VCaP (cell line): ENCODE data around the gene WWC2.

ENCODE experiments used
- H3K27ac ChIP-seq: fragments of 450-650 bp; 2 replicates; pipeline ENCODE4 v1.5.1; 2017
- TF ChIP-seq, protein P1 (sequence below): fragments of 450-650 bp; conservative IDR thresholded peaks from 2 replicates; pipeline ENCODE4 v1.5.1; 2017; ENCODE audit warnings: mild to moderate bottlenecking, moderate library complexity

The WWC2 gene

DNA sequence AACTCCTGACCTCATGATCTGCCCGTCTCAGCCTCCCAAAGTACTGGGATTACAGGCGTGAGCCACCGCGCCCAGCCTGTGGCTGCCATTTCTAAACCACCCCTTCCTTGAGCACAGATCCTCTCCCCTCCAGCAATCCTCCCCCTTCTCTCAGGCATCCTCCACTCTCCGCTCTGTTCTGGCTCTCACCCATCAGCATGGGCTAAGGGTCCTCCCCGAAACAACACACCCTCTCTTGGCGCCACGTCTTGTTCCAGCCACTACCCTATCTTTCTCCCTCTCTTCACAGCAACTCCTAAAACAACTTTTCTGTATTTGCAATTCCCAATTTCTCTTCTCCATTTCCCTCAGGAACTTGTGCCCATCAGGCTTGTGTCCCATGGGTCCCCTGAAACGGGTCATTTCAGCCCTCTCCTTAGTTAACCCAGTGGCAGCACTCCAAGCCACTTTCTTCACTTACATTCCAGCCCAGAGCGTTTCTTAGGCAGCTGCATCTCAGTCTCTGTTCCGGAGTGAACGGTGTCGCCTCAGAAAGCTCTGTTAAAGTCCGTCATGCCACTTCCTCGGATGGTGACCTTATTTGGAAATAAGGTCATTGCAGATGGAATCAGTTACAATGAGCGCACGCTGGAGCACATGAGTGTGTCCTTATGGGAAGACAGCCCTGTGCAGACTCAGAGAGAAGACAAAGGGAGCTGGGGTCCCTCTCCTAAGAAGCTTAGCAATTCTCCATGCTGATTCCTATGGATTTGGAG is 251.4 kb downstream of the WWC2 start:
- no peak overlapping the region for H3K27ac ChIP-seq
- TF ChIP-seq, protein P1, sequence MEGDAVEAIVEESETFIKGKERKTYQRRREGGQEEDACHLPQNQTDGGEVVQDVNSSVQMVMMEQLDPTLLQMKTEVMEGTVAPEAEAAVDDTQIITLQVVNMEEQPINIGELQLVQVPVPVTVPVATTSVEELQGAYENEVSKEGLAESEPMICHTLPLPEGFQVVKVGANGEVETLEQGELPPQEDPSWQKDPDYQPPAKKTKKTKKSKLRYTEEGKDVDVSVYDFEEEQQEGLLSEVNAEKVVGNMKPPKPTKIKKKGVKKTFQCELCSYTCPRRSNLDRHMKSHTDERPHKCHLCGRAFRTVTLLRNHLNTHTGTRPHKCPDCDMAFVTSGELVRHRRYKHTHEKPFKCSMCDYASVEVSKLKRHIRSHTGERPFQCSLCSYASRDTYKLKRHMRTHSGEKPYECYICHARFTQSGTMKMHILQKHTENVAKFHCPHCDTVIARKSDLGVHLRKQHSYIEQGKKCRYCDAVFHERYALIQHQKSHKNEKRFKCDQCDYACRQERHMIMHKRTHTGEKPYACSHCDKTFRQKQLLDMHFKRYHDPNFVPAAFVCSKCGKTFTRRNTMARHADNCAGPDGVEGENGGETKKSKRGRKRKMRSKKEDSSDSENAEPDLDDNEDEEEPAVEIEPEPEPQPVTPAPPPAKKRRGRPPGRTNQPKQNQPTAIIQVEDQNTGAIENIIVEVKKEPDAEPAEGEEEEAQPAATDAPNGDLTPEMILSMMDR = no peak

DNA sequence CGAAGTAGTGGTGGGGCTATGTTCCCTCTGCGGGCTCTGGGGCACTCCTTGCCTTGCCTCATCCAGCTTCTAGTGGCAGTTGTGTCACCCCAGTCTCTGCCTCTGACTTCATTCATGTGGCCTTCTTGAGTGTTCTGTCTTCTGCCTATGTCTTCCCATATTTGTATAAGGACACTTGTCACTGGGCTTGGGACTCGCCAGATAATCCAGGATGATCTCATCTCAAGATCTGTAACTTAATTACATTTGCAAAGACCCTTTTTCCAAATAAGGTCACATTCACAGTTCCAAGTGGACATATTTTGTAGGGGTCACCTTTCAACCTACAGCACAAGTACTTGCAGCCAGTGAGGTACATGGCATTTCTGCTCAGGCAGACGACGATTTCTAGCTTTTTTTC is 253.5 kb downstream of the WWC2 start:
- TF ChIP-seq, protein P1 = no peak

DNA sequence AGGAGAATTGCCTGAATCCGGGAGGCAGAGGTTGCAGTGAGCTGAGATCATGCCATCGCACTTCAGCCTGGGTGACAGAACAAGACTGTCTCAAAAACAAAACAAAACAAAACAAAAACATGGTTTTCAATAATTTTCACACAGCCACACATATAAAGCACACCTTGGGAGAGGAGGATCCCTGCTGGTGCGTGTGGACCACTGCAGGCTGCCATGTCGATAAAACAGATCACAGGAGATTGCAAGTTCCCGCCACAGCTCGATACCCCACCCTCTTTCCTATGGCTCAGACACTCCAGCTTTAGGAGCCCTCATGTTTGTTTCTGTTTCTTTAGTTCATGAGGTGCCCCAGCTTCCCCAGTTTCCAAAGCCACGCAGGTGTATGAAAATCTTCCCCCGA is 254.5 kb downstream of the WWC2 start:
- H3K27ac ChIP-seq = no peak overlapping the region
- TF ChIP-seq, protein P1 = no peak

More for the DNA sequence above, 253.5 kb downstream of the WWC2 start:
- no peak overlapping the region for H3K27ac ChIP-seq

DNA sequence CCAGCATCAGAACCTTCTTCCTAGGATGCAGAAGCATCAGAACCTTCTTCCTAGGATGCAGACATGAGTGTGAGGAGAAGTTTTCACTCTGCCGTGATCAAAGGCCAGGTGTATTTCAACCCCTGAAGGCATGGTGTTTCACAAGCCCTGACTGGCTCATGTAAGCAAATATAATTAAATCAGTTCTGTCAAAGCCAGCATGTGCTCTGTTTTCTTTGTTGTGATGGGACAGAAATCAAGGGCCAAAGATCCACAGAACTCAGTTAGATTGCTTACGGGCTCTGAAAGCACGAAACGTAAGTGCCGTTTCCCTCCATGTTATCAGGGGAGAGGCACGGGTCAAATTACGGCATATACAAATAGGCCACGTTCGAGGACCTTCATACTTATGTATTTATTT is 255.2 kb downstream of the WWC2 start:
- TF ChIP-seq, protein P1 = no peak
- no peak overlapping the region for H3K27ac ChIP-seq

DNA sequence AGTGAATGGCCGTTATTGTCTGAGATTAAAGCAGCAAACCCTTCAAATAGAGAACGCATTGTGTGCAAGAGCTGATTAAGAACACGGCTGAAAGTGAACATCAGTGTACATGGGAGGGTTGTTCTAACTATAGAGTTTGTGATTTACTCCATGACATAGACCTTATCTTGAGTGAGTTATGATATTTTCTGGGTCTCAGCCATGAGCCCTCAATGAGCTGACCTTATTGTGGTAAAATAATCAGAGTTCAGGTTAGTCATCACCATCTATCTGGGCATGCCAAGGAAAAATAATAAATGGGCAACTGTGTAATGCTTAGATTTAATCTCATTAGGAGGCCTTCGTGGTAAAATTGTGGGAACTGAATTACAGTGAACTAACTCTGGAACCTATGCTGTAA is 256.3 kb downstream of the WWC2 start:
- no peak overlapping the region for H3K27ac ChIP-seq
- TF ChIP-seq, protein P1 = no peak

DNA sequence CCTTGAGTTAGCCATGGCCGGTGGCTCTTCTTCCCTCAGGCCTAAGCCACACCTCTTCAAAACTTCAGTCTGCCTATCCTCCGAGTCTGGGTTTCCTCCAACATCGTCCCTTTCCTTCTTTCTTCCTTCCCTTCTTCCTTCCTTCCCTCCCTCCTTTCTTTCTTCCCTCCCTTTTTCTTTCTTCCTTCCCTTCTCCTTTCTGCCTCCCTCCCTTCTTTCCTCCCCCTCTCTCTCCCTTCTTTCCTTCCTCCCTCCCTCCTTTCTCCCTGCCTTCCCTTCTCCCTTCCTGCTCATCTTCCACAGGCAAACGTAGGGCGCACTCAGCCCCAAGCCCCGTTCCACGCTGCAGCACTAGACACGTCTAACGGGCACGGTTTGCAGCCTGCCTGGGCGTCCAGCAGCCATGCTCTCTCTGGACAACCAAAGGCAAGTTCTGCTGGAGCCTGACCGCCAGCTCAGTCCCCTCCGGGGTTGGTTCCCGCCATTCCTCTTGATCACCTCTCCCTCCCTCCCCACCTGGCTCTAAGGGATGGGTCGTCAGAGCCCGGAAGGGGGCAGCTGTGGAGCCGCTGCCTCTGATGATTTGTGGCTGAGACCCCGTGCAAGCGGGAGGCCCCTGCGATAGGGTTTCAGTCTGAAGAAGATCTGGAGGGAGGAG is 257.2 kb downstream of the WWC2 start:
- TF ChIP-seq, protein P1 = no peak
- no peak overlapping the region for H3K27ac ChIP-seq

DNA sequence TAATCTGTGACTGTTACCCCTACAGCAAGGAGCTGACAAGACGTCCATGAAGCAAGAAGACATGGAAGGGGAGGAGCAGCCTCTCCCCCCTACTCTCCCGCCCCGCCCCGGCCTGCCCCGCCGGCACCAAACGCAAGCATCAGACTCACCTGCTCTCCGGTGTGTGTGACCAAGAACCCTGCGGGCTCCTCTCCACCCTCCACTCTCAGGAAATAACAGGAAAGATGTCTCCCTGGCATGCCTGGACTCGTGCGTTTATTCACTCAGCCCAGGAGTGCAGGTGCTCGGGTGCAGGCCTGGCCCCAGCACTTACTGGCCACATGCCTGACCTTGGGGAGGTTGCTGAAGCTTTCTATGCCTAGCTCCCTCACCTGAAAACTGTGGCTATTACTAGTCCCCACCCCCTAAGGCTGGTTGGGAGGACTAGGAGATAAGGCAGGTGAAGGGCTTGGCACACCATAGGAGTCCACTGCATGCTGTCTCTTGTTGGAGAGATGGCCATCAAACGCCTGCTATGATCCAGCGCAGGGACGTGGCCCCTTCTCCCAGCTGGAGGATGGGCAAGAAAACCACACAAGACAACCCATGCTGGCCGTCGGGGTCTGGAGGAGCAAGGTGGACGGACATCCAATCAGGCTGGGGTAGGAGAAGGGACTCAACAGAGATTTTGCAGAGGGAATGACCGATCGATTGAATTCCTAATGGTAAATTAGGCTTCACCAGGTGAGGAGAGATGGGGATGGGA is 258.0 kb downstream of the WWC2 start:
- TF ChIP-seq, protein P1 = no peak
- no peak overlapping the region for H3K27ac ChIP-seq
